Measurements from ENCODE around the gene CTIF.

The CTIF gene

GRCh38 chr18:48538531-48539405, at the start of gene CTIF:
Gene CTIF, plus strand, starts transcription at chr18:48539031. Its CDS starts 80,535 bp downstream, at chr18:48619566.
- Mint-ChIP-seq H3K4me1 (peaks cover 20% of the 10 kb centered on the region), H3K27ac (peak within 1 kb of the TSS; percentile 42), H3K9me3 (no peaks in the 10 kb centered on the region), H3K36me3 (ENCODE audit: low read depth) (no peaks in the 10 kb centered on the region), H3K4me3 (peak within 1 kb of the TSS; percentile 88), H3K27me3 (ENCODE audit: low read depth, poor library complexity) (peaks cover 19% of the 10 kb centered on the region)
- DNase-seq = peak; percentile 94
- TF ChIP-seq CTCF (IDR thresholded peaks at IDR 0.05) = no peak

GRCh38 chr18:48490641-48491293, 48.1 kb upstream of the CTIF start:
- peaks cover 17% of the 10 kb centered on the region for H3K9me3 Mint-ChIP-seq
- DNase-seq = no peak
- H3K27me3 Mint-ChIP-seq (ENCODE audit: low read depth, poor library complexity) = peaks cover 6% of the 10 kb centered on the region
- no peak for TF ChIP-seq CTCF (IDR thresholded peaks at IDR 0.05)
- H3K4me1 Mint-ChIP-seq = peaks cover 11% of the 10 kb centered on the region
- H3K36me3 Mint-ChIP-seq (ENCODE audit: low read depth) = no peaks in the 10 kb centered on the region
- no peak overlapping the region for H3K4me3 Mint-ChIP-seq
- peak overlapping the region; percentile 86 for H3K27ac Mint-ChIP-seq

- Mint-ChIP-seq H3K4me1 (no peaks in the 10 kb centered on the region), H3K27ac (no peak overlapping the region), H3K4me3 (no peak overlapping the region), H3K9me3 (peaks cover 35% of the 10 kb centered on the region), H3K36me3 (ENCODE audit: low read depth) (no peaks in the 10 kb centered on the region), H3K27me3 (ENCODE audit: low read depth, poor library complexity) (peaks cover 6% of the 10 kb centered on the region)
- DNase-seq = no peak
- TF ChIP-seq CTCF (IDR thresholded peaks at IDR 0.05) = no peak
Measured at GRCh38 chr18:48492880-48493279, 46.0 kb upstream of the CTIF start.

- no peak overlapping the region for H3K4me3 Mint-ChIP-seq
- peaks cover 6% of the 10 kb centered on the region for H3K27me3 Mint-ChIP-seq (ENCODE audit: low read depth, poor library complexity)
- H3K36me3 Mint-ChIP-seq (ENCODE audit: low read depth) = no peaks in the 10 kb centered on the region
- TF ChIP-seq CTCF (IDR thresholded peaks at IDR 0.05) = no peak
- no peak overlapping the region for H3K27ac Mint-ChIP-seq
- no peak for DNase-seq
- peaks cover 40% of the 10 kb centered on the region for H3K9me3 Mint-ChIP-seq
- no peaks in the 10 kb centered on the region for H3K4me1 Mint-ChIP-seq
Measured at GRCh38 chr18:48493434-48494230, 45.2 kb upstream of the CTIF start.

- Mint-ChIP-seq H3K4me1 (no peaks in the 10 kb centered on the region), H3K27ac (no peak overlapping the region), H3K4me3 (no peak overlapping the region), H3K9me3 (peaks cover 29% of the 10 kb centered on the region), H3K27me3 (ENCODE audit: low read depth, poor library complexity) (peaks cover 5% of the 10 kb centered on the region), H3K36me3 (ENCODE audit: low read depth) (no peaks in the 10 kb centered on the region)
- no peak for TF ChIP-seq CTCF (IDR thresholded peaks at IDR 0.05)
- DNase-seq = no peak
Measured at GRCh38 chr18:48497863-48498262, 41.0 kb upstream of the CTIF start.
